Neuronal stem cell (in vitro differentiated cells): ENCODE measurements around the gene LCN2. TPM values are rescaled to one million over a fixed set of nuclear protein-coding genes. Genes with fewer than 3 reads are reported as not detected.

Experiments used
- DNase-seq: peaks from one replicate; pipeline ENCODE4 v3.0.0-alpha.2; 2013; ENCODE audit warnings: low spot score
- H2AFZ ChIP-seq: one replicate; pipeline ENCODE4 v1.6.1; 2013; ENCODE audit warnings: mild to moderate bottlenecking, low read length, inconsistent platforms
- H2AK5ac ChIP-seq: 2 replicates; pipeline ENCODE4 v1.6.1; 2013; ENCODE audit warnings: low read depth, mild to moderate bottlenecking, inconsistent platforms, low read length, moderate library complexity, mixed read lengths
- H2BK120ac ChIP-seq: 2 replicates; pipeline ENCODE4 v1.6.1; 2013; ENCODE audit warnings: low read depth, mild to moderate bottlenecking, inconsistent platforms, low read length, moderate library complexity, mixed read lengths
- H2BK12ac ChIP-seq: one replicate; pipeline ENCODE4 v1.6.1; 2013; ENCODE audit warnings: low read length, inconsistent platforms
- H2BK15ac ChIP-seq: 2 replicates; pipeline ENCODE4 v1.6.1; 2013; ENCODE audit warnings: mild to moderate bottlenecking, low read length, inconsistent platforms, mixed read lengths
- H2BK5ac ChIP-seq: one replicate; pipeline ENCODE4 v1.6.1; 2013; ENCODE audit warnings: inconsistent platforms, mild to moderate bottlenecking, low read length, moderate library complexity
- H3K14ac ChIP-seq: one replicate; pipeline ENCODE4 v1.6.1; 2013; ENCODE audit warnings: low read length, inconsistent platforms
- H3K18ac ChIP-seq: 2 replicates; pipeline ENCODE4 v1.6.1; 2013; ENCODE audit warnings: low read length, inconsistent platforms
- H3K23ac ChIP-seq: 2 replicates; pipeline ENCODE4 v1.6.1; 2013; ENCODE audit warnings: low read depth, mild to moderate bottlenecking, mixed read lengths, low read length, inconsistent platforms; ENCODE audit not compliant: poor library complexity
- H3K27ac ChIP-seq: replicated peaks from 3 replicates; pipeline ENCODE4 v1.5.1; 2013; ENCODE audit warnings: low read length, inconsistent platforms
- H3K27me3 ChIP-seq, 3 experiments: 2 replicates each; pipeline ENCODE4 v1.6.1; 2013; ENCODE audit warnings: low read length in 3 of 3, mild to moderate bottlenecking in 2 of 3, inconsistent platforms in 1 of 3, low read depth in 1 of 3, mixed read lengths in 1 of 3, moderate library complexity in 1 of 3; ENCODE audit not compliant: control insufficient read depth in 3 of 3, insufficient read depth in 3 of 3
- H3K36me3 ChIP-seq, 2 donors: replicated peaks in 1 of 2; 2 replicates each; pipeline ENCODE4 v1.6.1; 2013; ENCODE audit warnings: low read length in 2 of 2; ENCODE audit not compliant: control insufficient read depth in 2 of 2, insufficient read depth in 2 of 2
- H3K4ac ChIP-seq: 2 replicates; pipeline ENCODE4 v1.6.1; 2013; ENCODE audit warnings: inconsistent platforms, mild to moderate bottlenecking, low read length, moderate library complexity
- H3K4me1 ChIP-seq, 2 donors: 1 replicate in 1 of 2; 2 replicates in 1 of 2; pipeline ENCODE4 v1.6.1; 2013; ENCODE audit warnings: low read length in 2 of 2, low read depth in 1 of 2; ENCODE audit not compliant: control insufficient read depth in 2 of 2, insufficient read depth in 1 of 2
- H3K4me2 ChIP-seq: one replicate; pipeline ENCODE4 v1.6.1; 2013; ENCODE audit warnings: mild to moderate bottlenecking, low read length, inconsistent platforms; ENCODE audit not compliant: insufficient read depth, poor library complexity, severe bottlenecking
- H3K4me3 ChIP-seq, 2 donors: 2 replicates each; pipeline ENCODE4 v1.5.1; 2013; ENCODE audit warnings: low read length in 2 of 2, mild to moderate bottlenecking in 2 of 2, inconsistent platforms in 1 of 2, moderate library complexity in 1 of 2
- H3K79me1 ChIP-seq: one replicate; pipeline ENCODE4 v1.6.1; 2013; ENCODE audit warnings: low read depth, mild to moderate bottlenecking, inconsistent platforms, low read length, moderate library complexity
- H3K9ac ChIP-seq: one replicate; pipeline ENCODE4 v1.6.1; 2013; ENCODE audit warnings: mild to moderate bottlenecking, low read depth, low read length, inconsistent platforms; ENCODE audit not compliant: poor library complexity
- H3K9me3 ChIP-seq, 2 donors: replicated peaks in 1 of 2; 2 replicates each; pipeline versions ENCODE3 to v1.6.1; 2013; ENCODE audit warnings: low read length in 2 of 2, mild to moderate bottlenecking in 2 of 2, inconsistent platforms in 1 of 2, low read depth in 1 of 2, mixed read lengths in 1 of 2, moderate library complexity in 1 of 2; ENCODE audit not compliant: control insufficient read depth in 2 of 2, insufficient read depth in 1 of 2
- H4K8ac ChIP-seq: one replicate; pipeline ENCODE4 v1.6.1; 2013; ENCODE audit warnings: low read depth, mild to moderate bottlenecking, inconsistent platforms, low read length, moderate library complexity
- H4K91ac ChIP-seq: one replicate; pipeline ENCODE4 v1.6.1; 2013; ENCODE audit warnings: low read length, low read depth, mild to moderate bottlenecking, inconsistent platforms; ENCODE audit not compliant: poor library complexity
- WGBS, 2 donors: extraction: QIAGEN DNeasy Blood & Tissue Kit; methylation state at CpG; one replicate each; pipeline ENCODE4 v1.1.7; 2013; ENCODE audit warnings: missing lambda C conversion rate in 2 of 2, mixed read lengths in 1 of 2; ENCODE audit not compliant: insufficient read length in 2 of 2, insufficient replicate concordance in 1 of 2; ENCODE audit errors: extremely low coverage in 2 of 2; 5-methylcytosine and 5-hydroxymethylcytosine counted together
- polyA plus RNA-seq, 2 experiments: library from polyadenylated mRNA; stranded (reverse); fragments of 200-250 nt; gene quantifications; one replicate each; pipeline ENCODE4 v1.2.3, GENCODE V29; 2013

The LCN2 gene
- polyA plus RNA-seq (2013, experiment 1 of 2), result 0.08 TPM
- 0.10 TPM for polyA plus RNA-seq (2013, experiment 2 of 2)

DNA sequence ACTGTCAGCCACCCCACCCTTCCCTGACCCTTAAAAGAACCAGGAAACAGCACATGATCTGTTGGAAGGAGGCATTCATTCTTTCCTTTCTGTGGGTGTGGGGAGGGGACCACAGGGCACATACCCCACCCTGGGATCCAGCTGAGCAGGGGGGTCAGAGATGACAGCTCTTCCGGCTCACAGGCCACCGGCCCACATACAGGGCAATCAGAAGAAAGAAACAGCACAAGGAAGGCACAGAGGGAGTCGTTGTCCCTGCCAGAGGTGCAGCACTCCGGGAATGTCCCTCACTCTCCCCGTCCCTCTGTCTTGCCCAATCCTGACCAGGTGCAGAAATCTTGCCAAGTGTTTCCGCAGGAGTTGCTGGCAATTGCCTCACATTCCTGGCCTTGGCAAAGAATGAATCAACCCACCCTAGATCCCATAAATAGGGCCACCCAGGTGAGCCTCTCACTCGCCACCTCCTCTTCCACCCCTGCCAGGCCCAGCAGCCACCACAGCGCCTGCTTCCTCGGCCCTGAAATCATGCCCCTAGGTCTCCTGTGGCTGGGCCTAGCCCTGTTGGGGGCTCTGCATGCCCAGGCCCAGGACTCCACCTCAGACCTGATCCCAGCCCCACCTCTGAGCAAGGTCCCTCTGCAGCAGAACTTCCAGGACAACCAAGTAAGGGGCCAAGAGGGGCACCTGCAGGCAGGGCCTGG lies at the start of gene LCN2:
TSS of gene LCN2 (plus strand) at position 453 of the 701 bp plus-strand sequence. CDS start at position 526, 73 bp downstream.
- no peak within 1 kb of the TSS for H3K9ac ChIP-seq
- H2AFZ ChIP-seq, result peak within 1 kb of the TSS; percentile 72
- H2BK120ac ChIP-seq, result no peak within 1 kb of the TSS
- WGBS, 2 donors, result no CpG with 5 or more reads among the region's 9 CpGs
- H3K14ac ChIP-seq, result peak within 1 kb of the TSS; percentile 73
- no peaks in the 10 kb centered on the region for H3K9me3 ChIP-seq
- H3K27me3 ChIP-seq, result no peaks in the 10 kb centered on the region
- peak within 1 kb of the TSS; percentile 66 for H3K18ac ChIP-seq
- H2AK5ac ChIP-seq, result peak within 1 kb of the TSS; percentile 89
- peaks cover 1% of the 10 kb centered on the region for H3K79me1 ChIP-seq
- H3K27ac ChIP-seq, result no peak within 1 kb of the TSS
- peak within 1 kb of the TSS in 1 of 2 donors; percentile 25 for H3K4me3 ChIP-seq
- no peak within 1 kb of the TSS for H2BK12ac ChIP-seq
- H3K4me1 ChIP-seq, result peaks cover 2 to 12% of the 10 kb centered on the region in 2 donors
- H4K91ac ChIP-seq, result no peak within 1 kb of the TSS
- H2BK15ac ChIP-seq, result peak within 1 kb of the TSS; percentile 78
- peak within 1 kb of the TSS; percentile 10 for H3K4ac ChIP-seq
- no peak for DNase-seq
- H2BK5ac ChIP-seq, result peak within 1 kb of the TSS; percentile 59
- peak within 1 kb of the TSS; percentile 82 for H3K23ac ChIP-seq
- peak within 1 kb of the TSS; percentile 72 for H4K8ac ChIP-seq
- H3K36me3 ChIP-seq, result no peaks in the 10 kb centered on the region
- no peak within 1 kb of the TSS for H3K4me2 ChIP-seq

DNA sequence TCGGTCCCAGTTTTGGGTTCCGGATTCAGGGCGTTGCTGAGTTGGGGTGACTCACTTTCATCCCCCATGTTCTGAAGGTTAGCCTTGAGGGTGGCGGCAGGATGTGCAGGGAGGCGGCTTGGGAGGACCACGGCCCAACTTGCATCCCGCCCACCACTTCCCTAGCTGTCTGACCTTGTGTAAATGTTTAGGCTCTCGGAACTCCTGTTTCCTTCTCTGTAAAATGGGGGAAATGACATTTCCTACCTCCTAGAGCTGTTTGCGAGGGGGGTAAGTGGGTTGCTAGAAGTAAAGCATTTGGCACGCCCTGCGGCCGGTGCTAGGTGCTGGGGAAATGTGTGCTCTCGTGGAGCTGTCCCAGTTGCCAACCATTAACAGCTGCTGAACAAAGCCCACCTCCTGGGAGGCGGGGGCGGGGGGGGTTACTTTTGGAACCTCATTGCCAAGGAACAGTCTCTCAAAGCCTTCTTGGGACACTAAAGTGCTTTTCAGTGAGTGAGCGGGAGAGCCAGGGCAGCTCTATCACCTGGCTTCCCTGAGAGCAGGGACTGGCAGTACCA lies 49.2 kb upstream of the LCN2 start:
- no peak overlapping the region for H4K91ac ChIP-seq
- H3K18ac ChIP-seq, result no peak overlapping the region
- DNase-seq, result no peak
- H3K9ac ChIP-seq, result no peak overlapping the region
- no peak overlapping the region for H3K27ac ChIP-seq
- H4K8ac ChIP-seq, result no peak overlapping the region
- H3K9me3 ChIP-seq, result no peaks in the 10 kb centered on the region
- H2BK120ac ChIP-seq, result no peak overlapping the region
- H3K4me1 ChIP-seq, result peaks cover 23 to 24% of the 10 kb centered on the region in 2 donors
- H3K4me3 ChIP-seq, result no peak overlapping the region
- H3K23ac ChIP-seq, result no peak overlapping the region
- no peak overlapping the region for H3K4me2 ChIP-seq
- H3K36me3 ChIP-seq, result peaks cover 32 to 46% of the 10 kb centered on the region in 2 donors
- H2BK12ac ChIP-seq, result no peak overlapping the region
- no peak overlapping the region for H2AFZ ChIP-seq
- H2BK5ac ChIP-seq, result no peak overlapping the region
- H3K27me3 ChIP-seq, result no peaks in the 10 kb centered on the region
- peaks cover 13% of the 10 kb centered on the region for H3K79me1 ChIP-seq
- no CpG with 5 or more reads among the region's 16 CpGs for WGBS, 2 donors
- no peak overlapping the region for H2AK5ac ChIP-seq
- H2BK15ac ChIP-seq, result no peak overlapping the region
- H3K14ac ChIP-seq, result no peak overlapping the region
- H3K4ac ChIP-seq, result no peak overlapping the region

- peak overlapping the region; percentile 10 for H2BK5ac ChIP-seq
- peaks cover 23% of the 10 kb centered on the region in 2 donors for H3K4me1 ChIP-seq
- H3K27me3 ChIP-seq, result no peaks in the 10 kb centered on the region
- no peak overlapping the region for H2BK120ac ChIP-seq
- no peak overlapping the region for H2BK15ac ChIP-seq
- no peak overlapping the region for H3K27ac ChIP-seq
- WGBS, 2 donors, result no CpG with 5 or more reads among the region's 10 CpGs
- no peak overlapping the region for H3K9ac ChIP-seq
- peaks cover 35 to 49% of the 10 kb centered on the region in 2 donors for H3K36me3 ChIP-seq
- no peak overlapping the region for H3K4me3 ChIP-seq
- H4K91ac ChIP-seq, result no peak overlapping the region
- H2BK12ac ChIP-seq, result no peak overlapping the region
- no peaks in the 10 kb centered on the region for H3K9me3 ChIP-seq
- H4K8ac ChIP-seq, result no peak overlapping the region
- no peak overlapping the region for H3K4ac ChIP-seq
- H3K4me2 ChIP-seq, result no peak overlapping the region
- no peak overlapping the region for H3K18ac ChIP-seq
- peaks cover 11% of the 10 kb centered on the region for H3K79me1 ChIP-seq
- no peak overlapping the region for H2AK5ac ChIP-seq
- H2AFZ ChIP-seq, result no peak overlapping the region
- no peak overlapping the region for H3K14ac ChIP-seq
- no peak overlapping the region for H3K23ac ChIP-seq
- DNase-seq, result no peak
These were observed 48.7 kb upstream of the LCN2 start for GRCh38 chr9:128100581-128100980.

DNA sequence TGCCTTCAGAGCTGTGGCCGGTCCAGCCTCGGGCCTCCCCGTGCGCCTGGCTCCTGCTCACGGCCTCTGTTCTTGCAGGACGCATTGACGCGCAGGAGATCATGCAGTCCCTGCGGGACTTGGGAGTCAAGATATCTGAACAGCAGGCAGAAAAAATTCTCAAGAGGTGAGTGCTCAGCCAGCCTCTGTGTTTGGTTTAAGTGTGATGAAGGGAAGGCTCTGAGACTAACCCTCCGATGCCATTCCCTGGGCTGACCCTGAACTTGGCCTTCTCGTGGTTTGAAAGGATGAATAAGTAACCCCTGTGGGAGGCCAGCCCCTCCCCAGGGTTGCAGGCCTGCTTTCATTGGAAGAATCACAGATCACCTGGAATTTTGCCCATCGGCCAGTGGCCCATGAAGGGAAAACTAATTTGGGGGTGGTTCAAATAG lies 48.0 kb upstream of the LCN2 start:
- Histone ChIP-seq H3K36me3 (peaks cover 41 to 56% of the 10 kb centered on the region in 2 donors), H2BK12ac (no peak overlapping the region), H3K9me3 (no peaks in the 10 kb centered on the region), H3K18ac (no peak overlapping the region), H3K4me2 (no peak overlapping the region), H3K79me1 (peaks cover 11% of the 10 kb centered on the region), H2BK120ac (no peak overlapping the region), H3K23ac (no peak overlapping the region), H4K8ac (no peak overlapping the region), H3K27ac (no peak overlapping the region), H3K14ac (no peak overlapping the region), H3K9ac (no peak overlapping the region), H3K4ac (no peak overlapping the region), H4K91ac (no peak overlapping the region), H2AK5ac (no peak overlapping the region), H2BK15ac (no peak overlapping the region), H3K4me3 (no peak overlapping the region), H3K27me3 (no peaks in the 10 kb centered on the region), H3K4me1 (peaks cover 23% of the 10 kb centered on the region in 2 donors), H2AFZ (no peak overlapping the region), H2BK5ac (no peak overlapping the region)
- no peak for DNase-seq
- WGBS, 2 donors, result no CpG with 5 or more reads among the region's 12 CpGs
